HG03439 (cell line): ENCODE measurements around the gene LMAN1.

Experiments used
- ATAC-seq: cut with Tn5 transposase; IDR thresholded peaks from one replicate; pipeline ENCODE4 v1.9.1; 2021; ENCODE audit warnings: mild to moderate bottlenecking, moderate library complexity; ENCODE audit not compliant: unreplicated experiment

Gene LMAN1

GRCh38 chr18:59360381-59360780 lies 1.3 kb upstream of the LMAN1 start:
- no peak for ATAC-seq

- peak; percentile 16 for ATAC-seq
These were observed 499 bp upstream of the LMAN1 start for GRCh38 chr18:59359576-59359952.

- ATAC-seq, result no peak
These were observed 702 bp downstream of the LMAN1 start for GRCh38 chr18:59358414-59358711.

GRCh38 chr18:59357928-59358327 lies 1.1 kb downstream of the LMAN1 start:
- no peak for ATAC-seq

GRCh38 chr18:59354731-59355130 lies 4.3 kb downstream of the LMAN1 start:
- ATAC-seq, result no peak

DNA sequence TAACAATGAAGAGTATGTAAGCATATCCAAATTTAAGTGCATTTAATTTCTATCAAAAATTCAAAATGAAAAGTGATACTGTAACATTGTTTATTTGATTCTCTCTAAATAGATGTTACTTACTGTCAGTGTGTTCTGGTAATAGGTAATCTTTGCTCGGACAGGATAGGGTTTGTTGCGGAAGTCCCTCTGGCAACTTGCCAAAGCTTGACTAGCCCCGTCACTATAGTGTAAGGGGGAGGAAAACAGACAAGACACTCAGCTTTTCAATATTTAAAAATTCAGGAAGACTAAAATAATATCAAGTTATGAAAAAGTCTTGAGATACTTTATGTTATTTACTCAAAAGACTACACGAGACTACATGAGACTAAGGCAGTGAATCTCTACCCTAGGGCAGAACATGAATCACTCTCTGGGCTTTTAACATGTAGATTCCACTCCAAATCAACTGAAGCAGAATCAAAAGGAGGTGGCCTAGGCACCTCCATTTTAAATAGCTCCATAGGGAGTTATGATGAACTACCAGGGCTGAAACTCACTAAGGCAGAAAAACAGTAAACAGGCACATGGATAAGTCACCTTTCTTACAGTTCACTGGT lies 5.9 kb downstream of the LMAN1 start:
- ATAC-seq, result no peak

DNA sequence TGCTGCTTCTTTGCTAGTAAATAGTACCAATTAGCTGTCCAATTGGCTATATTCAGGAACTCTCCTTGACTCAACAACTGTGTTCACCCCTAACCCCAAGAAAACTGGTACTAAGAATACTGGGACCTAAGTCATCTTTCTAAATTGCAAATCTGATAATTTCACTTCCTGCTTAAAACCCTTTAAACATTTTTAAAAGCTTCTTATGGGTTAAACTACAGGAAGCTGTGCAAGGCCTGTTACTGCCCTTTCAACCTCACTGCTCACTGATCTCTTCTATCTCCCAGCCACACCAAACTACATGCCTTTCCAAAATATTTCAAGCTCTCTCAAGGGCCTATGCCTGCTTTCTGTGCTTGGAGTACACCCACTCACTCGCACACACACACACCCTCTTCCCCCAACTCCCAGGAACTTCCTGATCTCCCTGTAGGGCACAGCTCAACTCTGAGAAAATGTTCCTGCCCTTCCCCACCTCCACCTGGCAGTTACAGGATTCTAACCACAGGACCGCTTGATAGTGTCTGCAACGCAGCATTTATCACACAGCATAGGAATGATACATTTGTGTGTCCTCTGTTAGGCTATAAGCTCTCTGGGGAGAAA lies 6.7 kb downstream of the LMAN1 start:
- ATAC-seq, result no peak

GRCh38 chr18:59345556-59345955 lies 13.5 kb downstream of the LMAN1 start:
- ATAC-seq, result no peak

DNA sequence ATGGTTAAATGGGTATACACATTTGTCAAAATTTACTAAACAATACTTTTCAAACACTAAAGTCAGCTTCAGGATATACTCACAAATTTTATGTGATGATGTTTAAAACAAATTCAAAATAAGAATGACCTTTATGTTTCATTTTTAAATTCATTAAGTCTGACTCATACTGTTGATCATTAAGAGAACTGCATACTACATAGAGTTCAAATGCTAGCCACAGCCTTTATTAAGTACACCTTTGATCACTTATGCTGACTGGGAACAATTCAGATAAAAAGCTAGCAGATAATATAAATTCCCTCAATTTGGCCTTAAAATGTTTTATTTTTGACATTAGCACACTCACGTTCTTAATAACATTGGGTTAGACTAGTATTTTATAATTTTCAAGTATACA lies 14.1 kb downstream of the LMAN1 start:
- no peak for ATAC-seq

- ATAC-seq, result no peak
These were observed 15.1 kb downstream of the LMAN1 start for GRCh38 chr18:59343926-59344325.

- ATAC-seq, result no peak
These were observed 18.2 kb downstream of the LMAN1 start for GRCh38 chr18:59340817-59341216.

GRCh38 chr18:59340312-59340711 lies 18.8 kb downstream of the LMAN1 start:
- ATAC-seq, result no peak

DNA sequence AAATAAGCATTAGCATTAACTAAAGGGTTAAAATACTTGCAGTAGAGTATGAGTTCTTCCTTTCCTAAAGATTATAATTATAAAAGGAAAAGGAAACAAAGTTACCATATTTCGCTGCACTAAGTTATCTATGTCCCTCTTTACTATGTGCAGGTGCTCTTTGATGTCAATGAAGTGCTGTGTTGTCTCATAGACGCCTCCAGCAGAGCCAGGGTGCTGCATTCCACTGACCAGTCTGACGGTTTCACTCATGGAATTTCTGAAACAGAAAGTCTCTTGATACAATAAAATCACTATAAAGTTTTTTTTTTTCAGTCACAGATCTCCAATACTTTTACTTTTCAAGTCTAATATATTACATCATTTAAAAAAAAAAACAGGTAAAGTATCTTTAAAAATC lies 26.1 kb downstream of the LMAN1 start:
- no peak for ATAC-seq

- ATAC-seq, result no peak
These were observed 30.4 kb downstream of the LMAN1 start for GRCh38 chr18:59328683-59329082.

DNA sequence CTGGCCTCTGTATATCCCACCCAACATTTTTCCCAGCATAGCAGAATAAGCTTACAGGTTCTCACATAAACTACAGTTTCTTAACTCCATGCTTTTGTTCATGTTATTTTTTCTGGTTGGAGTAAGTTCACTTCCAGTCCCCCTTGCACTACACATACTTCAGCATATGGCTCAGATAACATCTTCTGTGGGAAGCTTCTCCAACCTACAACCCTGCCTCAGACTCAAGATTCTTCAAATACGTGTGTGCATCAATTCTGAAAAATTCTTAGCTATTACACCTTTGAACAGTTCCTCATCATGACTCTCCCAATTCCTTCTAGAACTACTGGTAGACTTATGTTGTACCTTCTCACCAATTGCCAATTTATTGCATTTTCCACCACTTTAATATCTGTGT lies 33.1 kb downstream of the LMAN1 start:
- no peak for ATAC-seq

DNA sequence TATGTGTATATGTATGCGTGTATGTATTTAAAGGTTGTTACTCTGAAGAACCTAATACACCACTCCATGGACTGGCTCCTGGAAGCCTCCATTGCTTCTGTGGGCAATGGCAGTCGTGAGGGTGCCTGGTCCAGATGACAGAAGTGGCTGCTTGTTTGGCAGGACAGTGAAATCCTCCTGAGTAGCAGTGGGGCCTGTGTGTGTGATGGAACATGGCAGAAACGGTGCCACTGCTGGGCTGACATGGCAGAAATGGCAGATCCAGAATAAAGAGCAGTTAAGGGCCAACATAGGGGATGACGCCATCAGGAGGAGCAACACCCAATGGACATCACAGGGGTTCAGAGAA lies 34.5 kb downstream of the LMAN1 start:
- ATAC-seq, result no peak

GRCh38 chr18:59323931-59324622 lies 35.0 kb downstream of the LMAN1 start:
- no peak for ATAC-seq

DNA sequence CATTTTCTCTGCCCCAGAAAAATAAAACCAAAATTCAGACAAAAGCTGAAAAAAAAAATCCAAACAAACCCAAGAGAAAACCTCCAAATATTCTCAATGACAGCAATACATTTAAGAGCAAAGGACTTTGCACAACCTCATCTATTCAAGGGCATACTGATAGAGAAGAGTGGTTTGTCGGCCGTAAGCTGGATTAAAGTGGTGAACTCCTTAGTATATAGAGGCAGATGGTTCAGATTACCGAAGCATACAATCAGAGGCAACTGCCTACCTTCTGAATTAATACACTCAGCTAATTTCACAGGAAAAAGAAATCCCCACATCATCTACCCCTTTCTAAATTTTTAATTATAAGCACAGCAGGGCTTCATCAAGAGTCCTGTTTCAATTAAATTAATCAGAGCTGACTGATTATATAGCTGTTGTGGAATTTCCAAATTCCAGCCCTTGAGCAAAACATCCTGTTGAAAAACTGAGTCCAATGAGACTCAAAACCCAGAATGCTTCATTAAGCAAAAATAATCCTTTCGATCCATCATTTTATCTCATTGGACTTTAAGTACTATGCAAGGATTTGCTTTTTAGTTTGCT lies 40.5 kb downstream of the LMAN1 start, which contains the start of gene CPLX4:
Gene CPLX4, minus strand, starts transcription at position 190 of the 591 bp plus-strand sequence. Its CDS starts 187 bp downstream, at position 3.
- no peak for ATAC-seq

- no peak for ATAC-seq
These were observed 47.4 kb downstream of the LMAN1 start for GRCh38 chr18:59311631-59312030.

GRCh38 chr18:59308938-59309260 lies 50.2 kb downstream of the LMAN1 start:
- ATAC-seq, result no peak

- peak; percentile 95 for ATAC-seq
These were observed 50.7 kb downstream of the LMAN1 start for GRCh38 chr18:59308248-59308937.

- ATAC-seq, result no peak
These were observed 52.4 kb downstream of the LMAN1 start for GRCh38 chr18:59306640-59307039.
